ENCODE data around the gene CHRM5.
"Not testable (repeated sequence)": the region's sequence is repeated elsewhere in the genome, so short reads cannot be mapped to it uniquely, and the experiment has no call there.

CHRM5 gene

DNA sequence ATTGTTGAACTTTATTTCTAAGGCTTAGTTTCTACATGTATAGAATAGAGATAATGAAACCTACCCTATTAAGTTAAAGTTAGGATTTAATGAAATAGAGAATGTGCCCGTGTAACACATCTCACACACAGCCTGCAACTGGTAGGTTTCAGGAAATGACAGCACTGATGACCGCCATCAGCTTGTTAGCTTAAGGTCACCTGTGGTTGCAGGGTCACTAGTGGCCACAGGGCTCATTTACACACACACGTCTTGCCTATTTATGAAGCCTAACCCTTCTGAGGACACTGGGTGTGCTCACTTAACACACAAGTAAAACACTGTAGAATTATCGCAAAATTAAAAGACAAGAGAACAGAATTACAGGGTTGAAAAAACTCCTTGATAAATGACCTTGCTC, 20.1 kb downstream of the CHRM5 start:
- DNase-seq (ENCODE audit: low read depth) = no peak

DNA sequence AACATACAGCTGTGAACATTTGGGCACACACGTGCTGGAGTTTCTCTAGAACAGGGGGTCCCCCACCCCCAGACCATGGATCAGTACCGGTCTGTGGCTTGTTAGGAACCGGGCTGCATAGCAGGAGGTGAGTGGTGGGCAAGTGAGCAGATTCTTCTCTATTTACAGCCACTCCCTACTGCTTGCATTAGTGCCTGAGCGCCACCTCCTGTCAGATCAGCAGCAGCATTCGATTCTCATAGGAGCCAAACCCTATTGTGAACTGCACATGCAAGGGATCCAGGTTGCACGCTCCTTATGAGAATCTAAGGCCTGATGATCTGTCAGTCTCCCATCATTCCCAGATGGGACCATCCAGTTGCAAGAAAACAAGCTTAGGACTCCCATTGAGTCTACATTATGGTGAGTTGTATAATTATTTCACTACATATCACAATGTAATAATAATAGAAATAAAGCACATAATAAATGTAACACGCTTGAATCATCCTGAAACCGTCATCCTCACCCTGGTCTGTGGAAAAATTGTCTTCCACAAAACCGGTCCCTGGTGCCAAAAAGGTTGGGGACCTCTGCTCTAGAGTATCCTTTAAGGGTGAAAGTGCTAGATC, 25.8 kb downstream of the CHRM5 start:
- DNase-seq (ENCODE audit: low read depth) = no peak

DNA sequence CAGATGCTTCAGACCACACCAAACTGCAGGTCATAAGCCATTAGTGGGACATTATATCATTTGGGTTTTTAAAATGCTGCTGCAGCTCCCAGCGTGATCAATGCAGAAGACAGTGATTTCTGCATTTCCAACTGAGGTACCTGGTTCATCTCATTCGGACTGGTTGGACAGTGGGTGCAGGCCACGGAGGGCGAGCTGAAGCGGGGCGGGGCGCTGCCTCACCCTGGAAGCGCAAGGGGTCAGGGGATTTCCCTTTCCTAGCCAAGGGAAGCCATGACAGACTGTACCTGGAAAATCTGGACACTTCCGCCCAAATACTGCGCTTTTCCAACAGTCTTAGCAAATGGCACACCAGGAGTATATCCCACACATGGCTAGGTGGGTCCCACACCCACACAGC, 27.4 kb downstream of the CHRM5 start:
- not testable (repeated sequence) for DNase-seq (ENCODE audit: low read depth)

DNA sequence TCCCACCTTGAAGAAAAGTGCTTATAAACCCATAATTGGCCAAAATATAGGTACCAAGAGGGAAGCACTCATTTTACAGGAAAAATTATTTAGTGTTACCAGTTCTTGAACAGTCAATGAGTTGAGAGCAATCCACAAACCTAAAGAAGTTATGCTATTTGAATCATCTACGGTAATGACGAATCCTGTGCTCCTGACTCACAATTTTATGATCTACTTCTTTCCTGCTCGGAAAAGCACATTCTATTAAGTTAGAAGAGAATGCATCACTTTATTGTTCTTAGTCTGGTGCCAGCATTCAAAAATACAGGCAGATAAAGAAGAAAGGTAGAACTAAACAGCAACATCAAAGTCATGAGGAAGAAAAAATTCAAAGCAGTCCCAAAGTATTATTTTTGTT, 33.2 kb downstream of the CHRM5 start:
- DNase-seq (ENCODE audit: low read depth) = no peak

DNA sequence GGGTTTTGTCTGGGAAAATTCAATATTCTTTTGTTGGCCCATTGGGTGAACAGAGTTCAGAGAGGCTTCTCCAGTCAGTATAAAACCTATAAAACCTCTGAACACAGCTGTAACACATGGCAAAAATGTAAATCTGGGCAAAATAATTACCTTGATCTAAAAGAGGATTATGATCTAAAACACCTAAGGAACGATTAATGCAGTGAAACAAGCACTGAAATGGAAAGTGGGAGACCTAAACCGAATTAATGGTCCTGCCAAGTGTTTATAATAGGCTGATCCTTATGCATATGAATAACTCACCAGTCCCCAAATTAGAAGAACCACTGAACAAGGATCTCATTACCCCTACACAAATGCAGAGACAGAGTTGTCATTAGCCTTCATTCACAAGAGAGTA, 38.1 kb downstream of the CHRM5 start:
- DNase-seq (ENCODE audit: low read depth) = no peak

DNA sequence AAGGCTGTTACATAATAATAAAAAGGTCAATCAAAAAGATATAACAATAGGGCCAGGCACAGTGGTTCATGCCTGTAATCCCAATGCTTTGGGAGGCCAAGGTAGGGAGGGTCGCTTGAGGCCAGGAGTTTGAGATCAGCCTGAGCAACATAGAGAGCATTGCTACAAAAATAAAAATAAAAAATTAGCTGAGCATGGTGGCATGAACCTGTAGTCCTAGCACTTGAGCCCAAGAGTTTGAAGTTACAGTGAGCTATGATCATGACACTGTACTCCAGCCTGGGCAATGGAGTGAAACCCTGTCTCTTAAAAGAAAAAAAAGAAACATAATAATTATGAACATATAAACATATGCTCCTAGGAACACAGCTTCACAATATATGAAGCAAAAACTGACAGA, 41.4 kb downstream of the CHRM5 start:
- DNase-seq (ENCODE audit: low read depth) = no peak

DNA sequence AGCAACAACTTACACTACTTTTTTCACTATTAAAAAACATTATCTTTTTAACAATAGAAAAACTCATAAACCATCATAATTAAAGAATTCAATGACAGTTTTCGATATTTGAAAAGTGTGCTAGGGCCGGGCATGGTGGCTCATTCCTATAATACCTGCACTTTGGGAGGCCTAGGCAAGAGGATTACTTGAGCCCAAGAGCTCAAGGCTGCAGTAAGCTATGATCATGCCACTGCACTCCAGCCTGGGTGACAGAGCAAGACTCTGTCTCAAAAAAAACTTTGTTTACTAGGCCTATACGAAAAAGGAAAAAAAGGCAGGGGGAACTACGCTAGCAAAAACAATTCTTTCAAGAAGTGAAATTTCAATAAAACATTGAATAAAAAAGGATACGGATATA, 42.6 kb downstream of the CHRM5 start:
- no peak for DNase-seq (ENCODE audit: low read depth)

DNA sequence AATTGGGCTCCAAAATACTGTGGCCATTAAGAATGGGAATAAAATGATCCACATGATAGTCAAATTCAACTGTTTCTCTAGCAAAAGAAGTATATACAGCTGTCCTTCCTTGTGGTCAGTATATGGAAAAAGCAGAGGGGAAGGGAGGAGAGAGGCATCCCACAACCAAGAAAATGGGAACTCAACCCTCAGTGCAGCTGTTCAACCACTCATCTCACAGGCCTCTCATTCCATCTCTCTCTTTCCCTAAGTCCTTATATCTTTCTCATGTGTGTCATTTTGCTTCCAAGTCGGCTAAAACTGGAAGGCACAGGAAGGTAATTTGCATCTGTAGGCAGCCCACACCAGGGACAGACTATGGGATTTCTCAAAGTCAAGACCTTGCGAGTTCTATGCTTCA, 43.2 kb downstream of the CHRM5 start:
- DNase-seq (ENCODE audit: low read depth) = no peak

DNA sequence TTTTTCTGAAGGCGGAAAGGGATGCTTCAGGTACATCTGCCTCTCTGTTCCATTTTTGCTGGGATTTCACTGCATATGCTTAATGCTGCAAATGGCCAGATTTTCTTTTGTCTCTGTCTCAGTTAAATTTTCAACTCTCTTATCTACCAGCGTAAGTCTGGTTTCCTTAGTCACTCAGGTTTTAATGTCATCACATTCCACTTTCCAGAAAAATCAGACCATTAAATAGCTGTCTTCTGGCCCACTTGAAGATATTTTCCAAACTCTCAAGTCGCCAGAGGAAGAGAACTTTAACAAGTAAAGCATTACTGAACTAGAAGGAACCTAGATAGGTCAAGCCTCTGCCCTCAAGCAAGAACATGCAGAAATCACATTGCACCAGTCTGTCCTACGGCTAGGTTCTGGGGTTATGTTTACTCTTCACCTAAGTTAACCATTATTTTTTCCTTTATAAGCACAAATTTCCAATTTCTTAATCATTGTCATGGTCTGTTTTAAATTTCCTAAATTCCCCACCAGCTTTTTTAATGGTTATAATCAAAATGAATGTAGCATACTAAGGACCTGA, 44.2 kb downstream of the CHRM5 start:
- no peak for DNase-seq (ENCODE audit: low read depth)

DNA sequence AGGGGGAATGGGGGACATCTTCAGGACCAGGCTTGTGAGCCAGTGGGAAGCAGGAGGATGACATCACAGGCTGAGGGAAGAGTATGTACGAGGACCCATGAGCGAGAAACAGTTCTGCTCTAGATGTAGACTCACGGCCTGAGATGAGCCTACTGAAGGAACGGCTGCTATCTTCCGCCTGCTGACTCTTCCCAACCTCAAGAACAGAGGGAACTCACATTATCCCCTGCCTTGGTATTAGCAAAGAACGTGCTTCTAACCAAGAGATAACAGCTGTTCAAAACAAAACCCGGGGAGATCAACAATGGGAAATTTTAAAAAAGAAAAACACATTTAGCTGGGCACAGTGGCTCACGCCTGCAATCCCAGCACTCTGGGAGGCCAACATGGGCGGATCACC, 45.4 kb downstream of the CHRM5 start:
- no peak for DNase-seq (ENCODE audit: low read depth)

DNA sequence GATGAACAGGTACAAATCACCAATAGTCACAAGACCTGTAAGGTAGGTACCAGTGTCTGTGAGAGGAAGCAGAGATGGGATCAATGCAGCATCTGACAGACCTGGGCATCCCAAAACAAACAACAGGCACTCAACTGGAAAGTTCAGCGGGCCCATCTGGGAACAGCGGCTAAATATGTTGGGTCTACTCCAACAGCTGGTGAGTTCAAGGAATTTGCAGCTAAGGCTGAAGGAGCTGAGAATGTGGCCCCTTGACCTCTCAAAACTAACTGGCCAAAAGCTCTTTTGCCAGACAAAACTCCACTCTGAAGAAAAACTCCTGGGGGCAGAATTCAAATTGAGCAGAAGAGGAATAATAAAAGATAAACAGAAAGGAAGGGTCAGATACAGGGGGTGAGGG, 46.3 kb downstream of the CHRM5 start:
- no peak for DNase-seq (ENCODE audit: low read depth)

DNA sequence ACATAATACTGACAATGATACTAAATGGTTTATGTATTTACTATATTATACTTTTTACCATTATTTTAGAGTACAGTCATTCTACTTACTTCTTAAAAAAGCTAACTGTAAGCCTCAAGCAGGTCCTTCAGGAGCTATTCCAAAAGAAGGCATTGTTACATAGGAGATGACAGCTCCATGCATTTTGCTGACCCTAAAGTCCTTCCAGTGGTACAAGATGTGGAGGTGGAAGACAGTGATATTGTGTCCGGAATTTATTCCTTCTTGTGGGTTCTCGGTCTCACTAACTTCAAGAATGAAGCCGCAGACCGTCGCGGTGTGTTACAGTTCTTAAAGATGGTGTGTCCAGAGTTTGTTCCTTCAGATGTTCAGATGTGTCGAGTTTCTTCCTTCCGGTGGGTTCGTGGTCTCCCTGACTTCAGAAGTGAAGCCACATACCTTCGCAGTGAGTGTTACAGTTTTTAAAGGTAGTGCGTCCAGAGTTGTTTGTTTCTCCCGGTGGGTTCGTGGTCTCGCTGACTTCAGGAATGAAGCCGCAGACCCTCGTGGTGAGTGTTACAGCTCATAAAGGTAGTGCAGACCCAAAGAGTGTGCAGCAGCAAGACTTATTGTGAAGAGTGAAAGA, 49.8 kb downstream of the CHRM5 start:
- DNase-seq (ENCODE audit: low read depth) = no peak

DNA sequence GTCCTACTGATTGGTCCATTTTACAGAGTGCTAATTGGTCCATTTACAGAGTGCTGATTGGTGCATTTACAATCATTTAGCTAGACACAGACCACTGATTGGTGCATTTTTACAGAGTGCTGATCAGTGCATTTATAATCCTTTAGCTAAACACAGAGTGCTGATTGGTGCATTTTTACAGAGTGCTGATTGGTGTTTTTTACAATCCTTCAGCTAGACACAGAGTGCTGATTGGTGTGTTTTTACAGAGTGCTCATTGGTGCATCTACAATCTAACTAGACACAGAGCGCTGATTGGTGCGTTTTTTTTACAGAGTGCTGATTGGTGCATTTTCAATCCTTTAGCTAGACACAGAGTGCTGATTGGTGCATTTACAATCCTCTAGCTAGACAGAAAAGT, 50.4 kb downstream of the CHRM5 start:
- not testable (repeated sequence) for DNase-seq (ENCODE audit: low read depth)

DNA sequence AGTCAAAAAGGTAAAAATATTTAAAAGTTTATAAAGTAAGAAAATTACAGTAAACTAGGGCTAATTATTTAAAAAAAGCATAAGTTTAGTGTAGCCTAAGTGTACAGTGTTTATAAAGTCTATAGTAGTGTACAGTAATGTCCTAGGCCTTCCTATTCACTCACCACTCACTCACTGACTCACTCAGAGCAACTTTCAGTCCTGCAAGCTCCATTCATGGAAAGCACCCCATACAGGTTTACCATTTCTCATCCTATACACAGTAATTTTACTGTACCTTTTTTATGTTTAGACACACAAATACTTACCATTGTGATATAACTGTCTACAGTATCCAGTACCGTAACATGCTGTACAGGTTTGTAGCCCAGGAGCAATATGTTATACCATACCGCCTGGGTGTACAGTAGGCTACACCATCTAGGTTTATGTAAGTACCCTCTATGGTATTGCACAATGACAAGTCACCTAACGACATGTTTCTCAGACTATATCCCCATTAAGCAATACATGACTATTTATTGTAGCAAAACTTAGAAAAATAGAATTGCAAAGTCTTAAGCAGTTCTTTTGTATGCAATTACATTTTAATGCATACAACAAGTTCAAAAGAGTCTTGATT, 51.2 kb downstream of the CHRM5 start:
- DNase-seq (ENCODE audit: low read depth) = no peak

DNA sequence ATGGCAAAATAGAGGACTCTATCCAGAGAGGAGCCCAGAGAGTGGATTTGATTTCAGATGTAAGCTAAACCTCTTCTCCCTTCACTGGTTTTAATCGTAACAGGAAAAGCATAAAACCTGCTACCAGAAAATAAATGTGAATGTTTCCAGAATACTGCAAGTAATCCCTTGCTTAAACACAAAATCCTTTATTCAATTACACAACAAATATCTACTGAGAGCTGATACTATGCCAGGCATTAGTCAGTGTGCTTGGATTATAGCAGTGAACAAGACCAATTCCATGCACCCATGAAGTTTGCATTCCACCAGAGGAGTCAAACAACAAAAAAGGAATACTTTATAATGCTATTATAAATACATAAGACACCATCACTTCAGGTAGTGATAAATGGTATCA, 55.6 kb downstream of the CHRM5 start:
- no peak for DNase-seq (ENCODE audit: low read depth)

DNA sequence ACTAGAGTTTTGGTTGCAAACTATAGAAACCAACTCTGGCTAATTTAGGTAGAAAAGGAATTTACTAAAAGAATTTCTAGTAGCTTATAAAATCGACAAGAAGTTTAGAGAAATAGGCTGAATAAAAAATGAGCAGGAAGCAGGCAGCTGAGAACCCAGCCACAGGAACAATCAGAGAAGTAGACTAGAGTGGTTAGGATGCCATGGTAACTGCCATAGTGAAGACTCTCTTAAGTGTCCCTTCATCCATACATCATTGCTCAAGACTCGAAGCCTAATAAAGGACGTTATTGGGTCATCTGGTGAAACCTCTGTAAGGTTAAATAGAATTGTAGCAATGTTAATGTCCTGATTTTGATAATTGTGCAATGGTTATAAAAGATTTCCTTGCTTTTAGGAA, 57.0 kb downstream of the CHRM5 start:
- no peak for DNase-seq (ENCODE audit: low read depth)

DNA sequence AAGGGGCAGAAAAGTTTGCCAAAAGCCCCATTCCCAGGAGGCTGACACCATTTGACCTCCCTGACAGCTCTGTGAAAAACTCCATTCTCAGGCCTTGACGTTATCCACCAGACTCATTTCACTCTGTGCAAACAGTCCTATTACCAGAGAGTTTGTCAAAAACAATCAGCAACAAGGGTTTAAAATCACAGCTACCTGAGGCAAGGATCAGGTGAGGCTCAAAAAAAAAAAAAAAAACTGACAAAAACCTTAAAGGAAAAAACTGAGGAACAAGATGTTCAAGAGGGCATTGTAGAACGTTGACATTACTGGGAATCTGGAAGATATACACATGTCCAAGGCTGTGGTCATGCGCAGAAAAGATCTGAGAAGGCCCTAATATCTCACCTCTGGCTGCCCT, 59.3 kb downstream of the CHRM5 start:
- DNase-seq (ENCODE audit: low read depth) = no peak

DNA sequence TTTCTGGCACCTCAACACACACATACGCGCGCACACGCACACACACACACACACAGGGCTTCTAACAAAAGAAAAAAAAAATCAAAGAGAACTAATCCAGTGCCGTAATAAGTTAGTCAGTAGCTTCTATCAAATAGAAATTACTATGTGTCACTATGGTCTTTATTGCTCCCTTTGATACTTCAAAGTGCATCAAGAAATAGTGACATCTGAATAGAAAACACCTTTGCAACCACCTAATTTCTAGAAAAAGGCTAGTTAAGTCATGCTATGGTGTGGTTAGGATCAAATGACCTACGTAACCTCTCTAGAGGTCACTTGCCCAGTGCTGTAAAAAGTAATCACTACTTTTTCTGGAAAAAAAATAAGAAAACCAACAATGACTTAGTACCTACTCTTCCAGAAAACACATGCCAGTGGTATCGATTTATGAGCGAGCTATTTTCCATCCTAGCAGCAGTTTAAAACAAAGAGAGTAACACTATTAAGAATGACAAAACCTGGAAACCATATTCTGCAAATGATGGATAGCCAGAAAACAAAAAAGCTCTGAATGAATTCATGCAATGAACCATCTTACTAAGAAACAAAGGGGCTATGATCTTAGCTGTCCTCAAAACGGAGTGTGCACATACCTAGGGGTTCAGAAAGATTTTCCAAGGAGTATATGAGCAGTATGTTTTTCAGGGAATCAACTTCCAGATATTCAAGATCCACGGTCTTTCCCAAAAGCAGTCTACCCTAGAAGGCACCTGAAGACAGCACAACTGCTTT, 63.9 kb downstream of the CHRM5 start:
- no peak for DNase-seq (ENCODE audit: low read depth)

DNA sequence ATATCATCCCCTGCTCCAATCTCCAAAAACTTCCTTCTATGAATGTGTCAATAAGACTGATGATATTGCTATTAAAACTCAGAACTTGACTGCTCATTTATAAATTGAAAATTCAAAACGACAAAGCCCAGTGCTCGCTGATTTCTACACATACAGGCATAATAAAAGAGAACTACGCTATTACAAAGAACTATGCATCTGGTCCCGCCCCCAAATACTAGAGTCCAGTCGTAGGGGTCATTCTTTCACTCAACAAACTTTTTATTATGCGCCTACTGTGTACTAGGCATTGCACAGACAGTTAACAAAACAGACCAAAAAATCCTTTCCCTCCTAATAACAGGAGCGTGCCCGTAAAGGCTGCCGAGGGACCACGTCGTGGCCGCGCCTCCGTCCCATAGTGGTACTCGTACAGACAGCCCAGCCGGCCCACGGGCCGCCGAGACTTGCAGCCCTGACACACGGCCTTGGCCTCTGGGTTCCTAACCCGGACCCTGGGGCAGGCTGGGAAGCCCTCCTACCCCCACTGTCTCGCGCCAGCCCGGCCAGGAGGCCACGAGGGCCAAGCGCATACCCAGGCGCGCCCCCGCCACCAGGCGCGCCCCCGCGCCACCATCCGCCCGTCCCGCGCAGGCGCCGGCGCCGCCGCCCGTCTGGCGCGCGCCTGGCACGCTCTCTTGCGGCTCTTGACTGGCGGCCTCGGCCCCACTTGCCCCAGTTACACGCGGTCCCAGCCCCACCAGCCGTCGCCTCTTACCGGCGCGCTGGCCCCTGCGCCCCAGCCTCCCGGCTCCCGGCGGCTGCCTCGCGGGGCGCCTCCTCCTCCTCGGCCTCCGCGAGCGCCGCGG, 70.0 kb downstream of the CHRM5 start:
- DNase-seq (ENCODE audit: low read depth) = peak; percentile 43

DNA sequence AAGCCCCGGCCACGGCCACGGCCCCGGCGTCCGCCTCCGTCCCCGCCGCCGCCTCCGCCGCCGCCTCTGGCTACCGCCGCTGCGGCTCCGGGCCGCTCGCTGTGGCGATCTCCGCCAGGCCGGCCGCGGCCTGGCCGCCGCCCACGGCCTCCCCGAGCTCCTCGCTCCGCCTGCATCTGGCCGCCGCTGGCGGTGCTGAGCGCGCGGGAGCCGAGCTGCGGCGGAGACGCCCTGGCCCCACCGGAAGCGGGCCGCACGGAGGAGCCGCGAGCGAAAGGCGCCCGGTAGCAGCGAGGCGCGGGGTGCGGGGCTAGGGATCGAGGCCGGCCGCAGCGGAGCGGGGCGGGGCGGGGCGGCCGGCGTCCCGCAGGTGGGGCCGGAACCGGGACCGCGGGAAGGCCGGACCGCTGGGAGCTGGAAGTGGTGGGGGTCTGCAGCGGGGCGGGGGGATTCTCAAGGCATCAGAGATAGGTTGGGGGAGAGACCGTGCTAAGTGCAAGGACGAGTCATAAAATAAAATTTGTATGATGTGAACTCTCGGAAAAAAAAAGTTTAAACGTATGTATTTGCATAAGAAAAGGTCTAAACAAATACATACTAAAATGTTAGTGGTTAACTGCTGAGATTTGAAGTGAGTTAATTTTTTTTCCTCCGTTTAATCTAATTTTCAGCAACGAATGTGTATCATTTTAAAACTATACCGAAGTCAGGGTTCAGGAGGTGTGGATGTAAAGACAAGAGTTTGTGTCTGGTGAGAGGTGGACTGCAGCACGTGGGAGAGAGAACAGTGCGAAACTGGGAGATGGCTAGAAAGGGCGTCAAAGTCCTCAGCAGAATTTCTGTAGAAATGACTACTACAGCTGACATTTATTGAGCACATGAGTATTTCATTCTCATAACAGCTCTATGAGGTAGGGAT, 70.8 kb downstream of the CHRM5 start, which contains the start of gene AVEN:
Gene AVEN, minus strand, starts transcription at position 334 of the 919 bp plus-strand sequence. Its CDS starts 158 bp downstream, at position 176.
- no peak for DNase-seq (ENCODE audit: low read depth)

DNA sequence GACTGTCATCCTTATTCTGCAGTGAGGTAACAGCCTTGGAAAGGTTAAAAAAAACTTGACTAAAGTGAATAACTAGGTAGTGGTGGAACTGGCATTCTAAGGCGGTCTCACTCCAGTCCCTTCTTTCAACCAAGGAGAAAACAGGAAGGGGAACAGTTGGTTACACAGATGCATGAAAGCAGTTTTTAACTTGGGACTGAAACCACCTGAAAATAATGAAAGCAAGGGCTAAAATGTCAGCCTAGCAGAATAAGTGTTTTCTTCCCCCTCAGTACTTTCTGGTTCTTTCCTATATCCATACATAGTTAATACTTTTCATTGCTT, 71.5 kb downstream of the CHRM5 start:
- no peak for DNase-seq (ENCODE audit: low read depth)
